ENCODE data around the gene PRR5L.

GRCh38 chr11:36361901-36362391, 65.9 kb downstream of the PRR5L start:
- TF ChIP-seq, protein P1, sequence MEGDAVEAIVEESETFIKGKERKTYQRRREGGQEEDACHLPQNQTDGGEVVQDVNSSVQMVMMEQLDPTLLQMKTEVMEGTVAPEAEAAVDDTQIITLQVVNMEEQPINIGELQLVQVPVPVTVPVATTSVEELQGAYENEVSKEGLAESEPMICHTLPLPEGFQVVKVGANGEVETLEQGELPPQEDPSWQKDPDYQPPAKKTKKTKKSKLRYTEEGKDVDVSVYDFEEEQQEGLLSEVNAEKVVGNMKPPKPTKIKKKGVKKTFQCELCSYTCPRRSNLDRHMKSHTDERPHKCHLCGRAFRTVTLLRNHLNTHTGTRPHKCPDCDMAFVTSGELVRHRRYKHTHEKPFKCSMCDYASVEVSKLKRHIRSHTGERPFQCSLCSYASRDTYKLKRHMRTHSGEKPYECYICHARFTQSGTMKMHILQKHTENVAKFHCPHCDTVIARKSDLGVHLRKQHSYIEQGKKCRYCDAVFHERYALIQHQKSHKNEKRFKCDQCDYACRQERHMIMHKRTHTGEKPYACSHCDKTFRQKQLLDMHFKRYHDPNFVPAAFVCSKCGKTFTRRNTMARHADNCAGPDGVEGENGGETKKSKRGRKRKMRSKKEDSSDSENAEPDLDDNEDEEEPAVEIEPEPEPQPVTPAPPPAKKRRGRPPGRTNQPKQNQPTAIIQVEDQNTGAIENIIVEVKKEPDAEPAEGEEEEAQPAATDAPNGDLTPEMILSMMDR (IDR thresholded peaks at IDR 0.05), result no peak
- no peak for TF ChIP-seq ZFX (IDR thresholded peaks at IDR 0.05; ENCODE audit: borderline replicate concordance)

Data from 22Rv1 (cell line).